Esophagus squamous epithelium (tissue), 4 donors: ENCODE data around the gene MLX.
"Not testable (repeated sequence)": the region's sequence is repeated elsewhere in the genome, so short reads cannot be mapped to it uniquely, and the experiment has no call there.

Experiments used
- POLR2A ChIP-seq, 4 donors: fragments of 450-650 bp; IDR thresholded peaks; one replicate each; pipeline ENCODE4 v1.6.1; 2017; ENCODE audit warnings: antibody characterized with exemption in 4 of 4, mild to moderate bottlenecking in 4 of 4, moderate library complexity in 3 of 4
- TF ChIP-seq, protein P1 (sequence below), 6 experiments: fragments of 450-650 bp in 4 of 6; fragments of 200-600 bp in 2 of 6; sonication (generic) in 2 of 6; IDR thresholded peaks; one replicate each; pipeline ENCODE4 v1.5.1; 2016 to 2019; ENCODE audit warnings: antibody characterized with exemption in 6 of 6, mild to moderate bottlenecking in 4 of 6, moderate library complexity in 4 of 6

GRCh38 chr17:42540558-42540957 is 26.3 kb upstream of the MLX start:
- TF ChIP-seq, protein P1, sequence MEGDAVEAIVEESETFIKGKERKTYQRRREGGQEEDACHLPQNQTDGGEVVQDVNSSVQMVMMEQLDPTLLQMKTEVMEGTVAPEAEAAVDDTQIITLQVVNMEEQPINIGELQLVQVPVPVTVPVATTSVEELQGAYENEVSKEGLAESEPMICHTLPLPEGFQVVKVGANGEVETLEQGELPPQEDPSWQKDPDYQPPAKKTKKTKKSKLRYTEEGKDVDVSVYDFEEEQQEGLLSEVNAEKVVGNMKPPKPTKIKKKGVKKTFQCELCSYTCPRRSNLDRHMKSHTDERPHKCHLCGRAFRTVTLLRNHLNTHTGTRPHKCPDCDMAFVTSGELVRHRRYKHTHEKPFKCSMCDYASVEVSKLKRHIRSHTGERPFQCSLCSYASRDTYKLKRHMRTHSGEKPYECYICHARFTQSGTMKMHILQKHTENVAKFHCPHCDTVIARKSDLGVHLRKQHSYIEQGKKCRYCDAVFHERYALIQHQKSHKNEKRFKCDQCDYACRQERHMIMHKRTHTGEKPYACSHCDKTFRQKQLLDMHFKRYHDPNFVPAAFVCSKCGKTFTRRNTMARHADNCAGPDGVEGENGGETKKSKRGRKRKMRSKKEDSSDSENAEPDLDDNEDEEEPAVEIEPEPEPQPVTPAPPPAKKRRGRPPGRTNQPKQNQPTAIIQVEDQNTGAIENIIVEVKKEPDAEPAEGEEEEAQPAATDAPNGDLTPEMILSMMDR (IDR thresholded peaks at IDR 0.05), result not testable (repeated sequence)
- TF ChIP-seq POLR2A (IDR thresholded peaks at IDR 0.05), result not testable (repeated sequence)
